Measurements from ENCODE around the gene METAP1D. TPM values are rescaled to one million over a fixed set of nuclear protein-coding genes. Genes with fewer than 3 reads are reported as not detected.

The METAP1D gene
- total RNA-seq, 1 experiment from 2014 or later = 8.6 TPM

DNA sequence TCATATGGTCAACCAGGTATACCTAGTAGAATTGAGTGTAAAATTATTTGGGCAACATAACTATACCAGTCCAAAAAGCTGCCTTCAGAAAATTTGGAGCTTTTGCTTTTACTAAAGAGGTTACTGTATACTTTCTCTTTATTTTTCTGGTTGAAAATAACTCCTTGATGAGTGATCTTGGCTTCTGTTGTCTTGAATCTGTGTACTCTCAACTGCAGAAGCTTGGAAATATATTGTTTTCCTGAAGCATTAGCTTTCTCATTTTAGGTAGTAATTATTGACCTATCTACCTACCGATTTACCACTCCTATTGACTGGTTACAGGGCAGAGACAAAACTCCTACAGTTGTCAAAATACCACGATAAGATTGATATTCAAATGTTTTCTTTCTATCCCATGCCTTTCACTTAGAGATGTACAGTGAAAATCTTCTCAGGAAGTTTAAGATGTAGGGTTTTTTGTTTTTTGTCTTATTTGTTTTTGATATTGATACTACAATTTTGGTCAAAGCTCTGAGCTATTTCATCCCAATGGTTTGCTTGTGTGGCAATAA, 49.9 kb downstream of the METAP1D start:
- BruUV-seq (replicated peaks) = no TSS peak
- peaks cover 12% of the 10 kb centered on the region; the same call in 1 of the 2 replicates for H3K4me1 ChIP-seq (ENCODE audit: control insufficient read depth, insufficient read depth, low read length)
- intact Hi-C loops (cut with micrococcal nuclease; ENCODE audit: unreplicated experiment) = no loop called here
- H3K27ac ChIP-seq (ENCODE audit: low read length) = no peak overlapping the region
- DNase-seq (ENCODE audit: low read depth, low spot score) (no peak), ATAC-seq (no peak)
- H3K36me3 ChIP-seq (ENCODE audit: control insufficient read depth, insufficient read depth, low read length) = no peaks in the 10 kb centered on the region
- H3K9me3 ChIP-seq (ENCODE audit: control insufficient read depth, insufficient read depth, low read depth, low read length) = no peaks in the 10 kb centered on the region
- no peaks in the 10 kb centered on the region for H3K27me3 ChIP-seq (ENCODE audit: control insufficient read depth, insufficient read depth, low read length)
- CTCF ChIA-PET = no interaction called here
- TF ChIP-seq POLR2AphosphoS5 (IDR thresholded peaks at IDR 0.05; ENCODE audit: low read depth, low read length) (no peak), CTCF (IDR thresholded peaks at IDR 0.05) (no peak), TCF7L2 (IDR thresholded peaks at IDR 0.05; ENCODE audit: low read depth, low read length) (no peak), SIN3A (IDR thresholded peaks at IDR 0.05; ENCODE audit: borderline replicate concordance, insufficient read depth, low read depth, low read length) (no peak)
- TF ChIP-seq, protein P1, sequence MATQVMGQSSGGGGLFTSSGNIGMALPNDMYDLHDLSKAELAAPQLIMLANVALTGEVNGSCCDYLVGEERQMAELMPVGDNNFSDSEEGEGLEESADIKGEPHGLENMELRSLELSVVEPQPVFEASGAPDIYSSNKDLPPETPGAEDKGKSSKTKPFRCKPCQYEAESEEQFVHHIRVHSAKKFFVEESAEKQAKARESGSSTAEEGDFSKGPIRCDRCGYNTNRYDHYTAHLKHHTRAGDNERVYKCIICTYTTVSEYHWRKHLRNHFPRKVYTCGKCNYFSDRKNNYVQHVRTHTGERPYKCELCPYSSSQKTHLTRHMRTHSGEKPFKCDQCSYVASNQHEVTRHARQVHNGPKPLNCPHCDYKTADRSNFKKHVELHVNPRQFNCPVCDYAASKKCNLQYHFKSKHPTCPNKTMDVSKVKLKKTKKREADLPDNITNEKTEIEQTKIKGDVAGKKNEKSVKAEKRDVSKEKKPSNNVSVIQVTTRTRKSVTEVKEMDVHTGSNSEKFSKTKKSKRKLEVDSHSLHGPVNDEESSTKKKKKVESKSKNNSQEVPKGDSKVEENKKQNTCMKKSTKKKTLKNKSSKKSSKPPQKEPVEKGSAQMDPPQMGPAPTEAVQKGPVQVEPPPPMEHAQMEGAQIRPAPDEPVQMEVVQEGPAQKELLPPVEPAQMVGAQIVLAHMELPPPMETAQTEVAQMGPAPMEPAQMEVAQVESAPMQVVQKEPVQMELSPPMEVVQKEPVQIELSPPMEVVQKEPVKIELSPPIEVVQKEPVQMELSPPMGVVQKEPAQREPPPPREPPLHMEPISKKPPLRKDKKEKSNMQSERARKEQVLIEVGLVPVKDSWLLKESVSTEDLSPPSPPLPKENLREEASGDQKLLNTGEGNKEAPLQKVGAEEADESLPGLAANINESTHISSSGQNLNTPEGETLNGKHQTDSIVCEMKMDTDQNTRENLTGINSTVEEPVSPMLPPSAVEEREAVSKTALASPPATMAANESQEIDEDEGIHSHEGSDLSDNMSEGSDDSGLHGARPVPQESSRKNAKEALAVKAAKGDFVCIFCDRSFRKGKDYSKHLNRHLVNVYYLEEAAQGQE (IDR thresholded peaks at IDR 0.05; ENCODE audit: insufficient read depth in 1 of 2, low read depth in 2 of 2, low read length in 1 of 2) = no peak
- no peak overlapping the region for H3K4me3 ChIP-seq (ENCODE audit: low read depth in 2 of 2, low read length in 2 of 2)
- in situ Hi-C loops (cut with HindIII; ENCODE audit: low pct_unique_long_range_greater_than_20kb, low sequenced_read_pairs) = no loop called here
- POLR2A ChIA-PET = interaction anchor here (0.6 kb wide), 1 partner anchor 8 kb away, joined by 3 read pairs; no protein-coding TSS in a partner anchor

- no peaks in the 10 kb centered on the region for H3K9me3 ChIP-seq (ENCODE audit: control insufficient read depth, insufficient read depth, low read depth, low read length)
- in situ Hi-C loops (cut with HindIII; ENCODE audit: low pct_unique_long_range_greater_than_20kb, low sequenced_read_pairs) (no loop called here), intact Hi-C loops (cut with micrococcal nuclease; ENCODE audit: unreplicated experiment) (no loop called here)
- ChIA-PET POLR2A (no interaction called here), CTCF (no interaction called here)
- ATAC-seq (no peak), DNase-seq (ENCODE audit: low read depth, low spot score) (no peak)
- no peaks in the 10 kb centered on the region for H3K36me3 ChIP-seq (ENCODE audit: control insufficient read depth, insufficient read depth, low read length)
- H3K27me3 ChIP-seq (ENCODE audit: control insufficient read depth, insufficient read depth, low read length) = no peaks in the 10 kb centered on the region
- H3K27ac ChIP-seq (ENCODE audit: low read length) = no peak overlapping the region
- H3K4me3 ChIP-seq (ENCODE audit: low read depth in 2 of 2, low read length in 2 of 2) = no peak overlapping the region
- TF ChIP-seq POLR2AphosphoS5 (IDR thresholded peaks at IDR 0.05; ENCODE audit: low read depth, low read length) (no peak), SIN3A (IDR thresholded peaks at IDR 0.05; ENCODE audit: borderline replicate concordance, insufficient read depth, low read depth, low read length) (no peak), CTCF (IDR thresholded peaks at IDR 0.05) (no peak)
- TF ChIP-seq, protein P1 (IDR thresholded peaks at IDR 0.05; ENCODE audit: insufficient read depth in 1 of 2, low read depth in 2 of 2, low read length in 1 of 2) = no peak
- peaks cover 12% of the 10 kb centered on the region; the same call in 1 of the 2 replicates for H3K4me1 ChIP-seq (ENCODE audit: control insufficient read depth, insufficient read depth, low read length)
- BruUV-seq (replicated peaks) = no TSS peak
These were observed 50.8 kb downstream of the METAP1D start for GRCh38 chr2:172050479-172051125.

All from Panc1 (cell line).